Jurkat, Clone E6-1 (cell line): ENCODE measurements around the gene SLC25A14.
"Not testable (repeated sequence)": the region's sequence is repeated elsewhere in the genome, so short reads cannot be mapped to it uniquely, and the experiment has no call there.

Experiments
- DNase-seq: peaks from one replicate; pipeline ENCODE4 v3.0.0-alpha.2; 2011; ENCODE audit warnings: low read depth, low spot score
- H3K4me3 ChIP-seq: 2 replicates; pipeline ENCODE4 v1.5.1; 2011; ENCODE audit warnings: mild to moderate bottlenecking, low read length, control low read depth, moderate library complexity

SLC25A14 gene

DNA sequence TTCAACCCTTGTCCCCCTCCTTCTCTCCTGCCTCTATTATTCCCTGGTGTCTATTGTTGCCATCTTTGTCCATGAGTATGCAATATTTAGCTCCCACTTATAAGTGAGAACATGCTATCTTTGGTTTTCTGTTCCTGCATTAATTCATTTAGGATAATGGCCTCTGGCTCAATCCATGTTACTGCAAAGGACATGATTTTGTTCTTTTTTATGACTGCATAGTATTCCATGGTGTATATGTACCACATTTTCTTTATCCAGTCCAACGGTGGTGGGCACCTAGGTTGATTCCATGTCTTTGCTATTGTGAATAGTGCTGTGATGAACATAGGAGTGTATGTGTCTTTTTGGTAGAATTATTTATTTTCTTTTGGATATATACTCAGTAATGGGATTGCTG lies 12.3 kb downstream of the SLC25A14 start:
- DNase-seq, H3K4me3 ChIP-seq: not testable (repeated sequence)

DNA sequence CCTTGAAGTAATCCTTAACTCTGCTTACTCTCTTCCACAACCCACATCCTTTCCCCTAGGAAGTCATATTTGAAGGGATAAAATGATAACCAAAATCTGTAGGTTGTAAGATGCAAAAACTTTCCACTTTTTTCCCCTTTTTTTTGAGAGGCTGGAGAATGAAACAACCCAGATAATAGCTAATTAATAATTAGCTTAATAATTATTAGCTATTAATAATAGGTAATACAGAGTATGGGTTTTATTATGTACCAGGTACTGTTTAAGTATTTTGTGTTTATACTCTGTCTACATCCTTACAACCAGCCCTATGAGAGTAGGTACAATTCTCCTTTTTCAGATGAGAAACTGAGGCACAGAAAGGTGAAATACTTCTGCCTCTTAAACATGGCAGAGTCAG lies 36.4 kb downstream of the SLC25A14 start:
- H3K4me3 ChIP-seq: no peak overlapping the region
- no peak for DNase-seq

DNA sequence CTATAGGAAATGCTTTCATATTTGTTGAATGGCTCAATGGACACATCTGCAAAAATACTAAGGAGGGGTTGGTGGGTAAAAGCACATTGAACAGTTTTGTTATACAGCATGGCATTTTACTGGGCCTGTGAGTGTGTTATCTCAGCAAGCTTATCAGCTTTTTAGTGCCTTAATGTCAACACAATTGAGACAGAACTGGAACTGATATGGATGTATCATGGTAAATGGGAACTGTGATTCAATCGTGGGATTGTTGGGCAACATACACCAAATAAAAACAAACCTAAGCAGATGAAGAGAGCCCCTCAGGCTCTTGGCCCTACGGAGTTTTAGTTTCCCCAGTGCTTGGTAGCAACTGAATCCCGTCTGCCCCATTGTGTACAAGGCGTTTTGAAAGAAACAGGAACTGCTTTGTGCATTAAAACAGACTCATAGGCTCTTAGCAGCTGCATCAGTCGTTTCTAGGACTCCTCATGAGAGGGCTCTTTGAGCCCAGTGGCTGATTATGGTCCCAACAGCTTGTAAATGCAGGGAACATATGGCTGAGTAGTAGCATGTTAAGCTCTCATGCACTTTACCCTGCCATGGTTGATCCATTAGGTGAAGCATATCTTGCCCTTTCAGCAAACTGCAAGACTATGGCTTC lies 38.4 kb downstream of the SLC25A14 start:
- no peak for DNase-seq
- H3K4me3 ChIP-seq: no peak overlapping the region

DNA sequence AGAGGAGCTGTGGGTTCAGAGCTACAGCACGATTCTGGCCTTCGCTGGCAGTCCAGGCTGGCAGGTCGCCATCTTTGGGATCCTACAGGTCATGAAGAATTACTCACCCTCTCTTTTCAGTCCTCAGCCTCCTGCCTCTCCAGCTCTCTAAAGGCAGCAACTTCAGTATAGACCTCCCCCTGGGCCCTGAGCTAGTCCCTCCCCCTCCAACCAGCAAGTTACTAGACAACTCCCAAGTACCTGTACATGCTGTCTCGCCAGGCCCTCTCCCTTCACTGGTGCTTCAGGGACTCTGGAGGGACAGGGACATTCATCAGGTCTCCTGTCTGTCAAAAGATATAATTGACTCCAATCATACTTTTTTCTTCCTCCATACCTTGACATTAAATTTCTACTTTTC lies 45.8 kb downstream of the SLC25A14 start, which contains the start of gene GPR119:
Gene GPR119, minus strand, starts transcription at position 155 of the 400 bp plus-strand sequence. CDS start 227 bp downstream, outside the sequence.
- no peak within 1 kb of the TSS for H3K4me3 ChIP-seq
- no peak for DNase-seq

DNA sequence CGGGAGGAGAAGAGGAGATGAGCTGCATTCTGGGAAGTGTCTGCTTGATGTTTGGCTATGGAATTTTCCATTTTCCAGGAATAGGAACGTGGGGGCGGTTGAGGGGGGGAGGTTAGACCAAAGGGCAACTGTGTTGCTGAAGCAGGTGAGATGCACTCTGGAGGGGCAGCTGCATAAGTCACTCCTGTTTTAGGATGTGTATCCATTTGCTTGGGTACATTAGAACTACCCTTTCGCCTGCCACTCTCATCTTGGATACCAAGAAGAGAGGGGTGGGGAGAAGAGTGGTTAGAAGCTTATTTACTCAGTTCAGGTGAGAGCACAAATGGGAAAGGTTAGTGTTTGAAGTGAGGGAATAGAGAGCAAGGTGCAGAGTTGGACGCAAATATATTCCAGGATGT lies 46.7 kb downstream of the SLC25A14 start:
- no peak for DNase-seq

DNA sequence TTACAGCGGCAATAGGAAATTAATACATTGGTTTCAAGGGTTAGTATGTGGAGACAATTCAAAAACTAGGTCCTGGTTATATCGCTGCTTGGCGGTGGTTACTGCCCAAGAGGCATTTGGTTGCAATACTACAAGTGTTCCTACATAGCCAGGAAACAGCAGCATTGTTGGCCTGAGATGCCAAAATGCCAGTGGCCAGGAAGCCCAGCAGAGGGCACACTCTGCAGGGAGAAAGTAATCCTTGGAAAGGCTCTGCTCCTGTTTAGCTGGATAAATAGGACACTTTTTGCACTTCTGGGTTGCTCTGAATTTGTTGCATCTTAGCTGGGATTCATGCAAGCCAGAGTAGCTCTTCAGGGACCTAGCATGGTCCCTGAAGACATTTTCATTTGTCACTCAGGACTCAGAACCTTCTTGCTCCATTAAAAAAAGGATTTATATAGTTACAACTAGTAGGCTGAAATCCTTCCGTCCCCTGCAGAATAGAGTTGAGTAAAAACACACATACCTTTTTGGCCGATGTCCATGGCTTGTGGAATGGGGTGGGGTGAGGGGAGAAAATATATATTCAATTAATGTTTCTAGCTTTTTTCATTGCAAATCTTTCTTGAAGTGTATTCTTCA lies 53.8 kb downstream of the SLC25A14 start:
- H3K4me3 ChIP-seq: no peak overlapping the region
- peak; percentile 7 for DNase-seq

More for the DNA sequence above, 46.7 kb downstream of the SLC25A14 start:
- H3K4me3 ChIP-seq: no peak overlapping the region

DNA sequence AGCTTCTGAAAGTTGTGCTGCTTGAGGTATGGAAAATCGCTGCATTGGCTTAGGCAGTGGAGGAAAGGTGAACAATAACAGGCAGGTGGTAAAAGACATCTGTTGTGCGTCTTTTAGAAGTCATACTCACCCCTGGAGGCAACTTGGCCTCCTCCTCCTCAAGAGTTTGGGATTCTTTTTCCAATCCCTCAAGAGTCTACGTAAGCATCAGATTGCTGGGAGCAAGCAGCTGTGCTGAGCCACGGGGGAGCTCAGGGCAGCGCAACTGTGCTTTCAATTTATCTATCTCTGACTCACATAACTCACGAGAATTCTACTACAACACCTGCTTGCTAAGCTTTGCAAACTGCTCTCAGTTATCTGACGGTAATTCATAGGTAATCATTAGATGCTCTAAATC lies 55.6 kb downstream of the SLC25A14 start:
- no peak overlapping the region for H3K4me3 ChIP-seq
- no peak for DNase-seq

DNA sequence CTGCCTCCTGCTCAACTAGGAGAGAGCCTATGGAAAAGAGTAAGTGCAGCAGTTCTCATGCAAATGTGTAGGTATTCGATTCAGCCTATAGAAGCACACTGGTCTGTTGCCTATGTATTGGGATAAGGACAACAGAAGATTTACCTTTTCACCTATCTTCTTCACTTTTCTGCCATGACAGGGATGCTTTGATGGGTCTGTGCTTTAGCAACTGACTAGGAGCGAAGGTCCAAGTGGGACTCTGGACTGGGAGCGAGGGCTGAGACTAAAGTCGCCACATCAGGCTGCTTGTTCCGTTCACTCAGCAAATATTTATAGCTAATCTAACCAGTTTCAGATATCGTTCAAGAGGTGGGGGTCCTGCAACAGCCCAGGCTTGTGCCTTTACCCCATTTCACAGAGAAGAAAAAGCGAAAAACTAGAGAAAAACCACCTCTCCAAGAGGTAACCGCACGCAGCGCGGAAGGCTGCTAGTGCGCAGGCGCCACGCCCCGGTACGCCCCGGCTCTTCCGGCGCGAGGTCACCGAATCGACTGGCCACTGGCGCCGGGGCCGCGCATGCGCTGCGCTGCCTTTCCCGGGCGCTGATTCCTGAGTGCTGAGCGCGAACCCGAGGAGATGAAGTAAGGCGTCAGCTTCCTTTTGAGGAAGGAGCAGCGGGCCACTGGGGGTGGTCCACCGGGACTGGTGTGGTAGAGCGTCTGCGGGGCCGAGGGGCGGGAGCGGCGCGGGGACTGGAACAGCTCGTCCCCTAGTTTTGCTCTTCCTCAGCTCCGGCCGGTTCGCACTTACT lies 61.9 kb downstream of the SLC25A14 start, which contains the start of gene RBMX2:
Gene RBMX2, plus strand, starts transcription at position 573 of the 793 bp plus-strand sequence. Its CDS starts 46 bp downstream, at position 619.
- H3K4me3 ChIP-seq: peak within 1 kb of the TSS; percentile 80
- peak; percentile 50 for DNase-seq

DNA sequence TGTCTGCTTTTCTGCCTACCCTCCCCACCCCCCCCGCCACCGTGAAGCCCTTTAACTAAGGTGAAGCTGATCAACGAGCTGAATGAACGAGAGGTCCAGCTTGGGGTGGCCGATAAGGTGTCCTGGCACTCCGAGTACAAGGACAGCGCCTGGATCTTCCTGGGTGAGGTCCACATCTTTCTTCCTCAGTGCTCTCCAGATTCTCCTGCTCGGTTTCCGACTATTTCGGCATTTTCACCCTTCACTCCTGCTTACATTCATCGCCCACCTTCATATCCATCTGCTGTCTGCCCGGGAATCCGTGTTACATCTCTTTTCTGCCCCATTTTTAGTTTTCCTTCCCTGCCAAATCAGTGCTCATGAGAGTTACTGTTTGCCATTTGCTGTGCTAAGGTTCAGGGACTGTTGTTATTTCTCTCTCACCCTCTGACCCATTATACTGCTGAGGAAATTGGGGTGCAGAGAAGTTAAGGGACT lies 62.5 kb downstream of the SLC25A14 start:
- no peak for DNase-seq
- H3K4me3 ChIP-seq: peak overlapping the region; percentile 80

DNA sequence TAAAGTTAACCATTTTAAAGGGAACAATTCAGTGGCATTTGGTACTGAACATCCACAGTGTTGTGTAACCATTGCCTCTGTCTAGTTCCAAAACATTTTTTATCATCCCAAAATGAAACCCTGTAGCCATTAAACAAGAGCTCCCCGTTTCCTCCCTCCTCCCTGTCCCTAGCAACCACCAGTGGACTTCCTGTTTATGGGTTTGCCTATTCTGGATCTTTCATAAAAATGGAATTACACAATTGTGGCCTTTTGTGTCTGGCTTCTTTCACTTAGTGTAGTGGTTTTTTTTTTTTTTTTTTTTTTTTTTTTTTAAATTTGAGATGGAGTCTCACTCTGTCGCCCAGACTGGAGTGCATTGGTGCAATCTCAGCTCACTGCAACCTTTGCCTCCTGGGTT lies 73.7 kb downstream of the SLC25A14 start:
- no peak overlapping the region for H3K4me3 ChIP-seq
- no peak for DNase-seq

DNA sequence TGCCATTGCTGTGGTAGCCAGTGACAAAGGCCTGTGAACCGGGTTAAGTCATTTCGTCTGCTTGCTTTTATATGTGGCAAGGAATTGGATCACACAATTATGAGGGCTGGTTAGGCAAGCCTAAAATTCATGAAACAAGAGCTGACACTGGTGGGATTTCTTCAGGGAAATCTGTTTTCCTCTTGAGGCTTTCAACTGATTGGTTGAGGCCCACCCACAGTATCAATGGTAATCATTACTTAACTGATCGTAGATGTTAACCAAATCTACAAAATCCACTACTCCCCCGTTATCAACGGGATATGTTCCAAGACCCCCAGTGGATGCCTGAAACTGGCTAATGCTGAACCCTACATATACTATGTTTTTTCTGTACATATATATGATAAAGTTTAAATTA lies 75.1 kb downstream of the SLC25A14 start:
- no peak for DNase-seq
- H3K4me3 ChIP-seq: no peak overlapping the region

DNA sequence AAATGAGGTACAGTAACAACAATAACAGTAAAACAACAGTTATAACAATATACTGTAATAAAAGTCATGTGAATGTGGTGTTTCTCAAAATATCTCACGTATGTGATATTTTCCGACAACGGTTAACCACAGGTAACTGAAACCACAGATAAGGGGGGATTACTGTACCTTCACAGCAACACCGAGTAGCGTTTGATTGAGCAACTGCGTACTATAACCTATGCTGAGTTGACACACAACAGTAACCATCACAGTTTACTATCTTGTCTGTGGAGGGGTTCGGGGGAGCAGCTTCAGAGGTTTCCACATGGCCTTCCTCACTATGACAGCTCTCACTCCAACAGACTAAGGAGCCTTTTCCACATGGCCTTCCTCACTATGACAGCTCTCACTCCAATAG lies 75.5 kb downstream of the SLC25A14 start:
- no peak overlapping the region for H3K4me3 ChIP-seq
- DNase-seq: peak; percentile 66

DNA sequence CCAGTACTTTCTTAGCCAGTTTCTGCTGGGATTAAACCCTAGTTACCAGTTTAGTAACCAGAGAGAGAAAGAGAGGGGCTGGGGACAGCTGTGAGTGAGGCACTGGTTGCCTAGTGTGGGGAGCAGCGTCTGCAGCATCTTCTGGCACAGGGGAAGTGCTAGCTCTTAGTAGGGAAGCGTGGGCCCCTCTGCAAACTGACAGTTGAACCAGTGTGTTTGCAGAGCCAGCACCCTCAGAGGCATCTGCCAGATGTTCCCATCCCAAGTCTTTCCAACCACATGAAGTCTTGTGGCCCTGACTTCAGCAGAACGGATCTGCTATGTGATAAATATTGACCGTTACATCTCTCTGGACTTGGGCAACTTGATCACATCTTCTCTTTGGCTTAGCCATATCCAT lies 77.1 kb downstream of the SLC25A14 start:
- DNase-seq: peak; percentile 3
- no peak overlapping the region for H3K4me3 ChIP-seq

DNA sequence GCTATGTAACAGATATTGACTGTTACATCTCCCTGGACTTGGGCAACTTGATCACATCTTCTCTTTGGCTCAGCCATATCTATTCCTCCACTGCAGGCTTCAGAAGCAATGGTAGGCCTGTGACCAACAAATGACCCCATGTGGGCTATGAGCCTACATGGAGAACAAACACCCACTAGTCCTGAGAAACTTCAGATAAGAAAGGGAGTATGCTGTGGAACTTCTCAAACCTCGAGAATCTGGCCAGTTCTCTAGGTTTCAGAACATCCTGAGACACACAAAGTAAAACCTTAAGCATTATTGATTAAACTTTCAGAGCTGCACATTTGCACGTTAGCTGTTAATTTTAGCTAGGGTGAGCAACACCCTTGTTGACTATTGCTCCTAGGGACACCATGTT lies 78.3 kb downstream of the SLC25A14 start:
- DNase-seq: no peak
- no peak overlapping the region for H3K4me3 ChIP-seq

DNA sequence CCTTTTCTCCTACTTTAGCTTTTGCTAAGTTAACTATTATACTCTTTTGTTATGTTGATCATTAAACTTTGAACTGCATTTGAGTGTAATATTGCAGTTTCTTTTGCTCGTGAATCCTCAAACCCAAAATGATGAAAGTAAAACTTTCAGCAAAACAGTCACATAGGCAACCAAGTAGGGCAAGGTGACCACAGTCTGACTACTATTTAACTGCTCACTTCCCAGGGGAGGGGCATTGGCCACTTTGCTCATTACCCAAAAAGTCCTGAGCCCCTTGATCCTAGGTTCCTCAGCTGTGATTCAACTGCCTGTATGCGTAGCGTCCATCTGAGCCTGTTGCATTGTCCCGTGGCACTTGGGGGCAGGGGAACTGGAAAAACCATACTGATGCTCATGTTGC lies 79.0 kb downstream of the SLC25A14 start:
- no peak overlapping the region for H3K4me3 ChIP-seq
- no peak for DNase-seq

DNA sequence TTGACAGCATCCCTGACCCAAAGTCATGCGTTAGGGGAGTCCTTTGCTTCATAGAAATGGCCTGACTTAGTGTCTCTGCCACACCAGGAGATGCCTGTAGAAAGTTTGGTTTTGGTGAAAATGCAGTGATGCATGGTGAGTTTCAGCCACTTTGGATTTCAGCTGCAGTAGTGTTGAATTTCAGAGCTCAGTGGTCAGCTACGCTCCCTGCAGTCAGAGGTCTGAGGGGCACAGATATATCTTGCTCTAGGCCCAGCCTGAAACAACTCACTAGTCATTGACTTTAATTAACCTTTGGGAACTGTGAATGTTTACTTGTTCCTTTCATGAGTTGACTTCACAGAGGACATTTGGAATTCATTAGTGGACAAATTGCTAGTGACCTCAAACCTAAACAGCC lies 79.5 kb downstream of the SLC25A14 start:
- DNase-seq: no peak
- H3K4me3 ChIP-seq: no peak overlapping the region
